GM12864 (cell line): Measurements from ENCODE around the gene C3orf33.

Experiments used
- DNase-seq: peaks from one replicate; pipeline ENCODE4 v3.0.0-alpha.2; 2011; ENCODE audit warnings: low read depth
- H3K4me3 ChIP-seq: 2 replicates; pipeline ENCODE4 v1.5.1; 2011; ENCODE audit warnings: mild to moderate bottlenecking, low read depth, low read length, control low read depth
- TF ChIP-seq, protein P1 (sequence below): IDR thresholded peaks from 2 replicates; pipeline ENCODE4 v1.5.1; 2011; ENCODE audit warnings: low read depth, mild to moderate bottlenecking, moderate library complexity, low read length, control low read depth, inconsistent platforms; ENCODE audit errors: missing control alignments

The C3orf33 gene

DNA sequence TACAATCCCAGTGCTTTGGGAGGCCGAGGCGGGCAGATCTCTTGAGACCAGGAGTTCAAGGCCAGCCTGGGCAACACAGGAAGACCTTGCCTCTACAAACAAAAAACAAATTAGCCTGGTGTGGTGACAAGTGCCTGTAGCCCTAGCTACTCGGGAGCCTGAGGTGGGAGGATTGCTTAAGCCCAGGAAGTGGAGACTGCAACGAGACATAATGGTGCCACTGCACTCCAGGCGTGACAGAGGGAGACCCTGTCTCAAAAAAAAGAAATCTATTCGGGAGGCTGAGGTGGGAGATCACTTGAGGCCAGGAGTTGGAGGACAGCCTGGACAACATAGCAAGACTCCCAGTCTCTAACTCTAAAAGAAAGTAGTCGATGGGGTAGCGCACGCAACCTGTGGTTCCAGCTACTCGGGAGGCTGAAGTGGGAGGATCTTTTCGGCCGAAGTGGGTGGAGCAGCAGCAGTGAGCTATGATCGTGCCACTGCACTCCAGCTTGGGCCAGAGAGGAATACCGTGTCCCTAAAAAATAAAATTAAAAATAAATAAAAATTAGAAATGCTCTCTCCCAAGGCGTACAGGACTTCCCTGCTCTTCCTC is 775 bp downstream of the C3orf33 start:
- peak overlapping the region; percentile 68 for H3K4me3 ChIP-seq
- DNase-seq, result no peak
- TF ChIP-seq, protein P1, sequence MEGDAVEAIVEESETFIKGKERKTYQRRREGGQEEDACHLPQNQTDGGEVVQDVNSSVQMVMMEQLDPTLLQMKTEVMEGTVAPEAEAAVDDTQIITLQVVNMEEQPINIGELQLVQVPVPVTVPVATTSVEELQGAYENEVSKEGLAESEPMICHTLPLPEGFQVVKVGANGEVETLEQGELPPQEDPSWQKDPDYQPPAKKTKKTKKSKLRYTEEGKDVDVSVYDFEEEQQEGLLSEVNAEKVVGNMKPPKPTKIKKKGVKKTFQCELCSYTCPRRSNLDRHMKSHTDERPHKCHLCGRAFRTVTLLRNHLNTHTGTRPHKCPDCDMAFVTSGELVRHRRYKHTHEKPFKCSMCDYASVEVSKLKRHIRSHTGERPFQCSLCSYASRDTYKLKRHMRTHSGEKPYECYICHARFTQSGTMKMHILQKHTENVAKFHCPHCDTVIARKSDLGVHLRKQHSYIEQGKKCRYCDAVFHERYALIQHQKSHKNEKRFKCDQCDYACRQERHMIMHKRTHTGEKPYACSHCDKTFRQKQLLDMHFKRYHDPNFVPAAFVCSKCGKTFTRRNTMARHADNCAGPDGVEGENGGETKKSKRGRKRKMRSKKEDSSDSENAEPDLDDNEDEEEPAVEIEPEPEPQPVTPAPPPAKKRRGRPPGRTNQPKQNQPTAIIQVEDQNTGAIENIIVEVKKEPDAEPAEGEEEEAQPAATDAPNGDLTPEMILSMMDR, result no peak

DNA sequence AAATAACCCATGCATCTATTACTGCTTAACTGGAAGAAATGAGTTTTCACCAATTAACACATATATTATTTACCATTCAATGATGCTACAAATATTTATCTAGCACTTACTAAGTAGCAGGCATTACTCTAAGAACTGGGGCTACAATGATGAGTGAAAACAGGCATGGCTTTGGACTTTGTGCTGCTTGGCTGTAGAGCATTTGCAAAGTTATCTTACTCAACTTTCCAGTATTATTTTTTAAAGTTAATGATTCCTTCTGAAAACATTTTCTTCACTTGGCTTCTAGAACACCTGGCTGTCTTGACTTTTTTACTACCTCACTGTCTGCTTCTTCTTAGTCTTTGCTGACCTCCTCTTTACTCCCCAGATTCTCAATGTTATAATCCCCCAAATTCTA is 1.8 kb downstream of the C3orf33 start:
- no peak overlapping the region for H3K4me3 ChIP-seq
- no peak for DNase-seq
- TF ChIP-seq, protein P1, result no peak

DNA sequence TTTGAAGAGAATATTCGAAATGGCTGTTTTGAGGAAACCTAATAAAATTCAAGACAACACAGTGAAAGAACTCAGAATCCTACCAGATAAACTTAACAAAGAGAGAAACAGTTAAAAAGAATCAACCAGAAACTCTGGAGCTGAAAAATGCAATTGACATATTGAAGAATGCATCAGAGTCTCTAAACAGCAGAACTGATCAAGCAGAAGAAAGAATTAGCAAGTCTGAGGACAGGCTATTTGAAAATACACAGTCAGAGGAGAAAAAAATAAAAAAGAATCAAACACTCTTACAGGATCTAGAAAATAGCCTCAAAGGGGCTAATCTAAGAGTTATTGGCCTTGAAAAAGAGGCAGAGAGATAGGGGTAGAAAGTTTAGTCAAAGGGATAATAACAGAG is 13.5 kb downstream of the C3orf33 start:
- H3K4me3 ChIP-seq, result no peak overlapping the region
- DNase-seq, result no peak
- TF ChIP-seq, protein P1, result no peak

DNA sequence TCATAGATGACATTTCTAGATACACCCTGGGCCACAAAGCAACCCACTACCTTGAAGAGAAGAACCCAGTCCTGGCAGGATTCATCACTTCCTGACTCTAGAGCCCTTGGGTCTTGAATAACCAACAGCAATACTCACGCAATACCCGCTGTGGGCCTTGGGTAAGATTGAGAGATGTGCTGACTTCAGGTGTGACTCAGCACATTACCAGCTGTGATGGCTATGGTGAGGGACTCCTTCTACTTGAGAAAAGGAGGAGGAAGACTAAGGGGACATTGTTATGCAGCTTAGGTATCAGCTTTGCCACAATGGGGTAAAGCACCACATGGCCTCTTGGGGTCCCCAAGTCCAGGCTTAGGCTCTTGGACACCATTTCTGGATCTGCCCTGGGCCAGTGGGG is 14.9 kb downstream of the C3orf33 start:
- no peak overlapping the region for H3K4me3 ChIP-seq
- TF ChIP-seq, protein P1, result no peak
- no peak for DNase-seq

DNA sequence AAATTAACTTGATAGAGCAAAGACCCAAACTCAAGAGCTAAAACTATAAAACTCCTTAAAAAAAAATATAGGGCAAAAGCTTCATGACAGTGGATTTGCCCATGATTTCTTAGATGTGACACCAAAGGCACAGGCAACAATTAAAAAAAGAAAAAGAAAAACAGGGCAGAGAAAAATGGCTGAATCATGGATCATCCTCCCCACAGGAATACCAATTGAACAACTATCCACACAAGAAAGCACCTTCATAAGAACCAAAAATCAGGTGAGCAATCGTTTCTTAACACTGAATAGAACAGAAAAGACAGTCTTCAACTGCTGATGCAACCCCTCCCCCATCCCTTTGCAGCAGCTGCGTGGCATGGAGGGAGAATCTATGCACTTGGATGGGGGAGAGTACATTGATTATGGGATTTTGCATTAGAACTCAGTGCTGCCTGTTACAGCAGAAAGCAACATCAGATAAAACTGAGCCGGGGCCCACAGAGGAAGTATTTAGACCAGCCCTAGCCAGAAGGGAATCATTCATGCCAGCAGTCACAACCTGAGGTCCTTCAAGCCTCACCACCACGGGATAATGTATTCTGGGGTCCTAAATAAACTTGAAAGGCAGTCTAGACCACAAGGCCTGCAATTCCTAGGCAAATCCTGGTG is 15.7 kb downstream of the C3orf33 start:
- H3K4me3 ChIP-seq, result no peak overlapping the region
- DNase-seq, result no peak
- TF ChIP-seq, protein P1, result no peak

DNA sequence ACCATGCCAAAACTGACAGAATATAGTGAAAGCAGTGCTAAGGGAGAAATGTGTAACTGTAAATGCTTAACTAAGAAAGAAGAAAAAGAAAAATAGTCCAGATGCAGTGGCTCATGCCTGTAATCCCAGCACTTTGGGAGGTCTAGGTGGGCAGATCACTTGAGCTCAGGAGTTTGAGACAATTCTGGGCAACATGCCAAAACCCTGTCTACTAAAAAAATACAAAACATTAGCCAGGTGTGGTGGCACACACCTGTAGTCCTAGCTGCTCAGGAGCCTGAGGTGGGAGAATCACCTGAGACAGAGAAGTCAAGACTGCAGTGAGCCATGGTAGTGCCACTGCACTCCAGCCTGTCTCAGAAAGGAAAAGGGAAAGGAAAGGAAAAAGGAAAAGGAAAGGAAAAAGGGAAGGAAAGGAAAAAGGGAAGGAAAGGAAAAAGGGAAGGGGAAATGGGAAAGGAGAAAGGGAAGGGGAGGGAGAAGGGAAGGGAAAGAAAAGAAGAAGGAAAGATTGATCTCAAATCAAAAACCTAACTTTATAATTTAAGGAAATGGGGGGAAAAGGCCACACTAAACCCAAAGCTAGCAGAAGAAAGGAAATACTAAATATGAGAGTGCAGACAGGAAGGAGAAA is 20.3 kb downstream of the C3orf33 start:
- H3K4me3 ChIP-seq, result no peak overlapping the region
- TF ChIP-seq, protein P1, result no peak
- DNase-seq, result no peak
